ENCODE measurements around the gene CD4. TPM values are rescaled to one million over a fixed set of nuclear protein-coding genes. Genes with fewer than 3 reads are reported as not detected.

CD4 gene
- total and polyA plus RNA-seq, 10 of the 15 experiments (the other 5 are each of a cell fraction or from before 2014, with no cell fraction given), result 0.24 to 1.6 (median 0.69) TPM

GRCh38 chr12:6855322-6855721 is 66.0 kb downstream of the CD4 start:
- TF ChIP-seq JUNB (IDR thresholded peaks at IDR 0.05) (no peak), ZBTB40 (IDR thresholded peaks at IDR 0.05; ENCODE audit: borderline replicate concordance) (no peak), HDAC6 (IDR thresholded peaks at IDR 0.05; ENCODE audit: unreplicated experiment) (no peak), MTA2 (IDR thresholded peaks at IDR 0.05; ENCODE audit: low read depth) (no peak), RB1 (IDR thresholded peaks at IDR 0.05; ENCODE audit: borderline replicate concordance) (no peak), POLR2AphosphoS5 (IDR thresholded peaks at IDR 0.05; ENCODE audit: low read length) (no peak)
- ChIA-PET RAD21 (ENCODE audit: unreplicated experiment) (interaction anchor here (5.6 kb wide), 1 partner anchor 18 kb away, joined by 41 read pairs; the partner anchor contains the start of gene SPSB2), POLR2A (interaction anchor here (5.0 to 8.9 kb wide), 2 partner anchors 12 to 17 kb away, joined by 52 to 84 read pairs; partner anchors contain the start of genes SPSB2 and TPI1), SMC1A (ENCODE audit: uncharacterized antibody, unreplicated experiment) (interaction anchor here (4.8 kb wide), 1 partner anchor 12 kb away, joined by 42 read pairs; the partner anchor contains the start of gene TPI1), CTCF (interaction anchor here (9.9 kb wide), 1 partner anchor 14 kb away, joined by 173 read pairs; the partner anchor contains the start of genes SPSB2 and TPI1)
- Histone ChIP-seq H3K9ac (ENCODE audit: control insufficient read depth, insufficient read depth, low read length) (no peak overlapping the region), H3K4me2 (ENCODE audit: control insufficient read depth, insufficient read depth) (no peak overlapping the region), H3K4me3 (no peak overlapping the region), H3K27me3 (replicated peaks in 1 of 2; ENCODE audit: control insufficient read depth in 2 of 2, insufficient read depth in 2 of 2, low read length in 1 of 2) (no peaks in the 10 kb centered on the region), H3K79me2 (ENCODE audit: control insufficient read depth, insufficient read depth, low read length) (peaks cover 25% of the 10 kb centered on the region), H4K20me1 (ENCODE audit: control insufficient read depth, insufficient read depth) (no peaks in the 10 kb centered on the region), H3K27ac (ENCODE audit: control insufficient read depth, insufficient read depth) (no peak overlapping the region), H2AFZ (ENCODE audit: control insufficient read depth, low read depth, low read length) (no peak overlapping the region), H3K4me1 (ENCODE audit: control insufficient read depth, insufficient read depth, low read length) (peaks cover 9% of the 10 kb centered on the region; the same call in 1 of the 2 replicates), H3K36me3 (ENCODE audit: control insufficient read depth in 2 of 2, insufficient read depth in 2 of 2, low read length in 1 of 2) (peaks cover 31 to 32% of the 10 kb centered on the region in 2 experiments), H3K9me3 (replicated peaks; ENCODE audit: control insufficient read depth, insufficient read depth, low read length) (no peaks in the 10 kb centered on the region)
- in situ Hi-C loops (cut with MboI), result no loop called here
- no peak for ATAC-seq
- DNase-seq (ENCODE audit: low read depth, low spot score), result no peak
- BruUV-seq (replicated peaks), result no TSS peak
- intact Hi-C loops (cut with micrococcal nuclease; ENCODE audit: unreplicated experiment), result no loop called here
- FAIRE-seq, result no peak
- 83% methylated on average over 14 of the region's 14 CpGs for WGBS (ENCODE audit: insufficient coverage, insufficient replicate concordance, low lambda C conversion rate, missing lambda C conversion rate)

Measured in GM12878 (cell line).